ENCODE data around the gene CCDC90B.

DNA sequence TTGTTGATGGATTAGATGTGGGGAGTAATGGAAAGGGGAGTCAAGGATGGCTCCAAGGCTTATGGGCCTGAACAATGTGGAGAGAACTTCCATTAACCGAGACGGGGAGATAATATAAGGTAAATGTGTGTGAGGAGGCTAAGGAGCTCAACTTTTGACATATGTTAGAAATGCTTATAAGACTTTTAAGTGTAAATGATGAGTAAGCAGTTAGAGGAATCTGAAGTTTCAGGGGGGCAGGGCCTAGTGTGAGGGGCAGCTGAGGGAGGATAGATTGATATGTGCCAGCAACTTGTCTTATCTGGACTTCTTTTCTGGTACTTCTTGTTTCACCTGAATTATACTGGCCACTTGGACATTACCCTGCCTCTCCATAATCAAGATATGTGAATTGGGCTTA is 62.7 kb downstream of the CCDC90B start:
- TF ChIP-seq TCF12 (IDR thresholded peaks at IDR 0.05; ENCODE audit: low read depth) (no peak), FOXM1 (IDR thresholded peaks at IDR 0.05; ENCODE audit: borderline replicate concordance, low read depth) (no peak), TAF1 (IDR thresholded peaks at IDR 0.05; ENCODE audit: low read depth) (no peak), ZBTB7A (IDR thresholded peaks at IDR 0.05; ENCODE audit: low read depth) (no peak), EP300 (IDR thresholded peaks at IDR 0.05; ENCODE audit: borderline replicate concordance) (no peak), RAD21 (IDR thresholded peaks at IDR 0.05; ENCODE audit: low read depth) (no peak), CEBPB (IDR thresholded peaks at IDR 0.05) (no peak), YY1 (IDR thresholded peaks at IDR 0.05; ENCODE audit: low read depth) (no peak), EGR1 (IDR thresholded peaks at IDR 0.05) (no peak)
- TF ChIP-seq, protein P1, sequence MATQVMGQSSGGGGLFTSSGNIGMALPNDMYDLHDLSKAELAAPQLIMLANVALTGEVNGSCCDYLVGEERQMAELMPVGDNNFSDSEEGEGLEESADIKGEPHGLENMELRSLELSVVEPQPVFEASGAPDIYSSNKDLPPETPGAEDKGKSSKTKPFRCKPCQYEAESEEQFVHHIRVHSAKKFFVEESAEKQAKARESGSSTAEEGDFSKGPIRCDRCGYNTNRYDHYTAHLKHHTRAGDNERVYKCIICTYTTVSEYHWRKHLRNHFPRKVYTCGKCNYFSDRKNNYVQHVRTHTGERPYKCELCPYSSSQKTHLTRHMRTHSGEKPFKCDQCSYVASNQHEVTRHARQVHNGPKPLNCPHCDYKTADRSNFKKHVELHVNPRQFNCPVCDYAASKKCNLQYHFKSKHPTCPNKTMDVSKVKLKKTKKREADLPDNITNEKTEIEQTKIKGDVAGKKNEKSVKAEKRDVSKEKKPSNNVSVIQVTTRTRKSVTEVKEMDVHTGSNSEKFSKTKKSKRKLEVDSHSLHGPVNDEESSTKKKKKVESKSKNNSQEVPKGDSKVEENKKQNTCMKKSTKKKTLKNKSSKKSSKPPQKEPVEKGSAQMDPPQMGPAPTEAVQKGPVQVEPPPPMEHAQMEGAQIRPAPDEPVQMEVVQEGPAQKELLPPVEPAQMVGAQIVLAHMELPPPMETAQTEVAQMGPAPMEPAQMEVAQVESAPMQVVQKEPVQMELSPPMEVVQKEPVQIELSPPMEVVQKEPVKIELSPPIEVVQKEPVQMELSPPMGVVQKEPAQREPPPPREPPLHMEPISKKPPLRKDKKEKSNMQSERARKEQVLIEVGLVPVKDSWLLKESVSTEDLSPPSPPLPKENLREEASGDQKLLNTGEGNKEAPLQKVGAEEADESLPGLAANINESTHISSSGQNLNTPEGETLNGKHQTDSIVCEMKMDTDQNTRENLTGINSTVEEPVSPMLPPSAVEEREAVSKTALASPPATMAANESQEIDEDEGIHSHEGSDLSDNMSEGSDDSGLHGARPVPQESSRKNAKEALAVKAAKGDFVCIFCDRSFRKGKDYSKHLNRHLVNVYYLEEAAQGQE (IDR thresholded peaks at IDR 0.05; ENCODE audit: low read depth): no peak
- TF ChIP-seq, protein P2, sequence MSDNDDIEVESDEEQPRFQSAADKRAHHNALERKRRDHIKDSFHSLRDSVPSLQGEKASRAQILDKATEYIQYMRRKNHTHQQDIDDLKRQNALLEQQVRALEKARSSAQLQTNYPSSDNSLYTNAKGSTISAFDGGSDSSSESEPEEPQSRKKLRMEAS (IDR thresholded peaks at IDR 0.05): no peak

Measured in Ishikawa (cell line).